HG03342 (cell line): ENCODE results near the gene RTBDN.
"Not testable (repeated sequence)": the region's sequence is repeated elsewhere in the genome, so short reads cannot be mapped to it uniquely, and the experiment has no call there.

Experiments
- ATAC-seq: cut with Tn5 transposase; IDR thresholded peaks from one replicate; pipeline ENCODE4 v1.9.1; 2021; ENCODE audit warnings: mild to moderate bottlenecking, moderate library complexity; ENCODE audit not compliant: unreplicated experiment

Gene RTBDN

GRCh38 chr19:12825254-12826131, 8.9 kb downstream of the RTBDN start:
- ATAC-seq: no peak

- ATAC-seq: no peak
Observed at GRCh38 chr19:12821761-12822160, 12.6 kb downstream of the RTBDN start.

- ATAC-seq: not testable (repeated sequence)
Observed at GRCh38 chr19:12817810-12818209, 16.6 kb downstream of the RTBDN start.

GRCh38 chr19:12817188-12817587, 17.2 kb downstream of the RTBDN start:
- ATAC-seq: not testable (repeated sequence)

- no peak for ATAC-seq
Observed at GRCh38 chr19:12815088-12815487, 19.3 kb downstream of the RTBDN start.

GRCh38 chr19:12806242-12807081, 27.9 kb downstream of the RTBDN start, which contains the start of gene RNASEH2A:
Gene RNASEH2A (plus strand): TSS chr19:12806584. CDS start chr19:12806674, 90 bp downstream.
- ATAC-seq: peak; percentile 80

- ATAC-seq: no peak
Observed at GRCh38 chr19:12804051-12804450, 30.3 kb downstream of the RTBDN start.

- ATAC-seq: no peak
Observed at GRCh38 chr19:12802267-12803106, 31.9 kb downstream of the RTBDN start.

- no peak for ATAC-seq
Observed at GRCh38 chr19:12801466-12802266, 32.7 kb downstream of the RTBDN start, which contains the start of the genes PRDX2 and THSD8. Gene PRDX2 (minus strand): TSS chr19:12801800. CDS start chr19:12801261, 539 bp downstream. Gene THSD8 (plus strand): TSS chr19:12802069. CDS start chr19:12802072, 3 bp downstream.

- no peak for ATAC-seq
Observed at GRCh38 chr19:12800923-12801465, 33.4 kb downstream of the RTBDN start.

GRCh38 chr19:12800466-12800770, 34.0 kb downstream of the RTBDN start:
- no peak for ATAC-seq

- no peak for ATAC-seq
Observed at GRCh38 chr19:12799742-12800465, 34.5 kb downstream of the RTBDN start.

GRCh38 chr19:12797607-12798006, 36.8 kb downstream of the RTBDN start:
- not testable (repeated sequence) for ATAC-seq

- no peak for ATAC-seq
Observed at GRCh38 chr19:12797141-12797587, 37.2 kb downstream of the RTBDN start.

- no peak for ATAC-seq
Observed at GRCh38 chr19:12796146-12797071, 38.0 kb downstream of the RTBDN start.

- ATAC-seq: no peak
Observed at GRCh38 chr19:12794971-12795381, 39.4 kb downstream of the RTBDN start.

- no peak for ATAC-seq
Observed at GRCh38 chr19:12794196-12794941, 40.0 kb downstream of the RTBDN start.
